Activated CD8-positive, alpha-beta T cell treated with anti-CD3 and anti-CD28 coated beads for 36 hours (primary cell): ENCODE results near the gene EPB41L2. TPM values are rescaled to one million over a fixed set of nuclear protein-coding genes. Genes with fewer than 3 reads are reported as not detected.
A peak's percentile ranks its signal among the peaks of the same experiment; 100 is the strongest.

Experiments
- ATAC-seq: fragments of 200-7000 bp; cut with Tn5 transposase; one replicate; pipeline ENCODE4 v1.10.0; 2021; ENCODE audit warnings: mild to moderate bottlenecking, moderate library complexity
- CTCF ChIA-PET: fragments of 350-600 bp; sonication (Branson Sonifier 250); formaldehyde crosslinking; loops from one replicate; lab custom pipeline; 2021; ENCODE audit warnings: antibody characterized with exemption; lab: Charles Lee
- POLR2A ChIA-PET: fragments of 350-600 bp; sonication (Branson Sonifier 250); formaldehyde crosslinking; loops from one replicate; lab custom pipeline; 2021; ENCODE audit warnings: antibody characterized with exemption; lab: Charles Lee
- DNase-seq: peaks from one replicate; pipeline ENCODE4 v3.0.0-alpha.2; 2020
- H3K27ac Mint-ChIP-seq: one replicate; pipeline ENCODE4 v1.8.0; 2021; ENCODE audit warnings: mild to moderate bottlenecking, mixed read lengths
- H3K27me3 Mint-ChIP-seq: one replicate; pipeline ENCODE4 v1.8.0; 2021; ENCODE audit warnings: mixed read lengths
- H3K36me3 Mint-ChIP-seq: one replicate; pipeline ENCODE4 v1.8.0; 2021; ENCODE audit warnings: low read depth, mixed read lengths
- H3K4me1 Mint-ChIP-seq: one replicate; pipeline ENCODE4 v1.8.0; 2021; ENCODE audit warnings: low read depth, mixed read lengths
- H3K4me3 Mint-ChIP-seq: one replicate; pipeline ENCODE4 v1.8.0; 2021; ENCODE audit warnings: mild to moderate bottlenecking, moderate library complexity, mixed read lengths
- H3K9me3 Mint-ChIP-seq: one replicate; pipeline ENCODE4 v1.8.0; 2021; ENCODE audit warnings: mixed read lengths
- CTCF ChIP-seq: fragments of 200-600 bp; IDR thresholded peaks from one replicate; pipeline ENCODE4 v1.8.0; 2022; ENCODE audit warnings: antibody characterized with exemption, mild to moderate bottlenecking
- intact Hi-C: fragments of 100-400 bp; cut with micrococcal nuclease; formaldehyde crosslinking; loops from one replicate; pipeline ENCODE4 v1.10.0; 2022
- total RNA-seq, 2 experiments: library from RNA; stranded (reverse); gene quantifications; one replicate each; pipeline ENCODE4 v1.2.3, GENCODE V29; 2021

Gene EPB41L2
- total RNA-seq, 2 experiments from 2014 or later: 30.6 to 33.3 TPM

GRCh38 chr6:130885392-130886192 is 177.5 kb downstream of the EPB41L2 start:
- Mint-ChIP-seq H3K36me3 (no peaks in the 10 kb centered on the region), H3K27me3 (no peaks in the 10 kb centered on the region), H3K4me3 (no peak overlapping the region), H3K9me3 (no peaks in the 10 kb centered on the region), H3K27ac (no peak overlapping the region), H3K4me1 (no peaks in the 10 kb centered on the region)
- CTCF ChIA-PET: interaction anchor here (0.6 to 6.3 kb wide), 52 partner anchors 9 to 1396 kb away, joined by 3 to 117 read pairs (median 4); partner anchors contain the start of gene MED23
- POLR2A ChIA-PET: no interaction called here
- intact Hi-C loops: loop anchor here (1.0 kb wide), 1 partner anchor 231 kb away; no protein-coding TSS in a partner anchor
- ATAC-seq (peak; percentile 77), DNase-seq (peak; percentile 82)
- TF ChIP-seq CTCF: peak; percentile 96

GRCh38 chr6:130882370-130882769 is 180.7 kb downstream of the EPB41L2 start:
- Mint-ChIP-seq H3K9me3 (no peaks in the 10 kb centered on the region), H3K27ac (no peak overlapping the region), H3K4me3 (no peak overlapping the region), H3K36me3 (no peaks in the 10 kb centered on the region), H3K4me1 (no peaks in the 10 kb centered on the region), H3K27me3 (no peaks in the 10 kb centered on the region)
- POLR2A ChIA-PET: no interaction called here
- CTCF ChIA-PET: interaction anchor here (1.0 to 6.3 kb wide), 2 partner anchors 10 to 233 kb away, joined by 3 to 117 read pairs; no protein-coding TSS in a partner anchor
- ATAC-seq (no peak), DNase-seq (no peak)
- intact Hi-C loops: loop anchor here (5.0 kb wide), 1 partner anchor 650 kb away; no protein-coding TSS in a partner anchor
- no peak for TF ChIP-seq CTCF

- no peak for DNase-seq
- Mint-ChIP-seq H3K27ac (no peak overlapping the region), H3K9me3 (no peaks in the 10 kb centered on the region), H3K27me3 (no peaks in the 10 kb centered on the region), H3K36me3 (no peaks in the 10 kb centered on the region), H3K4me3 (no peak overlapping the region), H3K4me1 (no peaks in the 10 kb centered on the region)
- ChIA-PET CTCF (no interaction called here), POLR2A (no interaction called here)
- intact Hi-C loops: loop anchor here (5.0 kb wide), 1 partner anchor 652 kb away; no protein-coding TSS in a partner anchor
- no peak for TF ChIP-seq CTCF
- no peak for ATAC-seq
Measured at GRCh38 chr6:130879826-130880225, 183.2 kb downstream of the EPB41L2 start.

GRCh38 chr6:130873746-130874145 is 189.3 kb downstream of the EPB41L2 start:
- peaks cover 2% of the 10 kb centered on the region for H3K36me3 Mint-ChIP-seq
- no peak for TF ChIP-seq CTCF
- no peaks in the 10 kb centered on the region for H3K9me3 Mint-ChIP-seq
- H3K27me3 Mint-ChIP-seq: no peaks in the 10 kb centered on the region
- DNase-seq (no peak), ATAC-seq (no peak)
- intact Hi-C loops: no loop called here
- CTCF ChIA-PET: interaction anchor here (0.9 to 2.7 kb wide), 4 partner anchors 10 to 240 kb away, joined by 3 to 16 read pairs (median 4); no protein-coding TSS in a partner anchor
- H3K4me3 Mint-ChIP-seq: no peak overlapping the region
- no peaks in the 10 kb centered on the region for H3K4me1 Mint-ChIP-seq
- POLR2A ChIA-PET: no interaction called here
- H3K27ac Mint-ChIP-seq: no peak overlapping the region
